PC-9 (cell line): Measurements from ENCODE around the gene DRICH1. TPM values are rescaled to one million over a fixed set of nuclear protein-coding genes. Genes with fewer than 3 reads are reported as not detected.

ENCODE experiments used
- BruUV-seq: library from RNA; stranded (reverse); fragments of 400-500 nt; replicated peaks from 2 replicates; lab custom pipeline; 2021; lab: Mats Ljungman, UMichigan
- CTCF ChIA-PET: fragments of 300-600 bp; sonication (Branson Sonifier 250); formaldehyde crosslinking; loops from one replicate; lab custom pipeline; 2022; ENCODE audit warnings: antibody characterized with exemption; lab: Charles Lee
- POLR2A ChIA-PET: fragments of 300-600 bp; sonication (Branson Sonifier 250); formaldehyde crosslinking; loops from one replicate; lab custom pipeline; 2022; ENCODE audit warnings: antibody characterized with exemption; ENCODE audit not compliant: unreplicated experiment; lab: Charles Lee
- DNase-seq, 2 experiments: peaks; one replicate each; pipeline versions ENCODE4 v3.0.0 to v3.0.0-alpha.2; 2015 to 2022; ENCODE audit warnings: mixed read lengths in 1 of 2
- H2AFZ ChIP-seq: fragments of 200-600 bp; sonication (generic); 2 replicates; pipeline ENCODE4 v1.8.1; 2017; ENCODE audit warnings: antibody characterized with exemption
- H3F3A ChIP-seq: fragments of 200-600 bp; sonication (generic); 2 replicates; pipeline ENCODE4 v1.8.1; 2017; ENCODE audit warnings: antibody characterized with exemption, mild to moderate bottlenecking, low read depth; ENCODE audit not compliant: insufficient read depth
- H3K27ac ChIP-seq: fragments of 200-600 bp; sonication (generic); 2 replicates; pipeline ENCODE4 v1.6.1; 2016; ENCODE audit warnings: mixed run types
- H3K27me3 ChIP-seq: fragments of 200-600 bp; sonication (generic); 2 replicates; pipeline ENCODE4 v1.6.1; 2016; ENCODE audit warnings: low read depth, mixed run types; ENCODE audit not compliant: insufficient read depth
- H3K36me3 ChIP-seq: fragments of 200-600 bp; sonication (generic); 2 replicates; pipeline ENCODE4 v1.6.1; 2016; ENCODE audit warnings: low read depth, mixed run types
- H3K4me1 ChIP-seq: fragments of 200-600 bp; sonication (generic); replicated peaks from 2 replicates; pipeline ENCODE4 v1.6.1; 2016; ENCODE audit warnings: mixed run types; ENCODE audit not compliant: insufficient read depth
- H3K4me2 ChIP-seq: fragments of 200-600 bp; sonication (generic); 2 replicates; pipeline ENCODE4 v1.6.1; 2017; ENCODE audit warnings: mixed run types
- H3K4me3 ChIP-seq: fragments of 200-600 bp; sonication (generic); 2 replicates; pipeline ENCODE4 v1.6.1; 2016; ENCODE audit warnings: mixed run types
- H3K79me2 ChIP-seq: fragments of 200-600 bp; sonication (generic); 2 replicates; pipeline ENCODE4 v1.6.1; 2017; ENCODE audit warnings: low read depth, mixed run types
- H3K9me2 ChIP-seq: fragments of 200-600 bp; sonication (generic); 2 replicates; pipeline ENCODE4 v1.8.1; 2017; ENCODE audit warnings: mild to moderate bottlenecking; ENCODE audit not compliant: insufficient read depth
- H3K9me3 ChIP-seq: fragments of 200-600 bp; sonication (generic); 2 replicates; pipeline ENCODE4 v1.8.1; 2016; ENCODE audit warnings: low read depth; ENCODE audit not compliant: insufficient read depth
- H4K20me1 ChIP-seq: fragments of 200-600 bp; sonication (generic); 2 replicates; pipeline ENCODE4 v1.8.1; 2017; ENCODE audit not compliant: insufficient read depth
- EZH2 ChIP-seq: fragments of 200-600 bp; sonication (generic); IDR thresholded peaks from 2 replicates; pipeline ENCODE4 v1.8.0; 2017; ENCODE audit warnings: antibody characterized with exemption, low read depth
- intact Hi-C: fragments of 100-400 bp; cut with micrococcal nuclease; formaldehyde crosslinking; loops from one replicate; pipeline ENCODE4 v1.10.0; 2022; ENCODE audit not compliant: unreplicated experiment
- total RNA-seq: library from RNA; stranded (reverse); gene quantifications from 2 replicates; pipeline ENCODE4 v1.2.3, GENCODE V29; 2021
- TF ChIP-seq, protein P1 (sequence below): fragments of 200-600 bp; sonication (generic); conservative IDR thresholded peaks from 2 replicates; pipeline ENCODE4 v1.6.1; 2017; ENCODE audit warnings: mixed run types, antibody characterized with exemption, mild to moderate bottlenecking, moderate library complexity

The DRICH1 gene
- total RNA-seq, 1 experiment from 2014 or later, result 0.57 TPM

DNA sequence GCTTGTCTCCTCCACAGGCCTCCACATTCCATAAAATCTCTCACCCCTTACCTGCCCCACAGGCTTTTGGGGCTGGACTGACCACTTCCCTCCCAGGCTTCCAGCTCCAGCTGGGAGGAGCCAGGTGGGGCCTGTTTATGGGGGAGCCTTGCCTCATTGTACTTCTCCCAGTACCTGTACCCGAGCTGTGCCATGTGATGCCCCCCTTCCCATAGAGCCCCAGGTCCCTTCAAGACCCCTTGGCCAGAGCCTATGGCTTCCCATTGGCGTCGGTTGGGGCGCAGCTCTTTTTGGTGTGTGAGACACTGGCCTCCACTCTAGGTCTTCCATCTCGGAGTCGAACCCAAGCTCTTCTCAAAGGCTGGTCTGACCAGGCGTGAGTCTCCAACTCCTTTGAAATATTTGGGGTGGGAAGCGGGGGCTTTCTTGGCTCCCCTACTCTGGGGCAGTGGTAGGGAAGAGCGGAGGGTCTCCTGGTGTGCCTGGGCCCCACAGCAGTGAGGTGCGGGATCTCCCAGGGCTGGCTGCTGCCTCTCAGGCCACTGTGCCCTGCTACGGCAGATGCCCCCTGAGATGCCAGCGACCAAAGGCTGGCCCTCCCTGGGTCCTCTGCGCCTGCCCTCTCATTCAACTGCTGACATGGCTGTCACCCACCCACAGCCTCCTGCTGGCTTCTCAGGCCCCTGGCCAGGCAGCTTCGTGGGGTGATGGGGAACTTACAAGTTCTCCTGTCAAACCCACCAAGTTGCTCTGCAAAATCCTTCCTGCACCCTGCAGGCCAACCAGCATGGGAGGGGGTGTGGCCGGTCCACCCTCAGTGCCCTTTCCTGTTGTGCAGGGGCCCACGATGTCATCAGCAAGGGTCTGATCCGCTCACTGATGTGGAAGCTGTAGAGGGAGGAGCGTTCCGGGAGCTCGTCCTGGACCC, 25.7 kb downstream of the DRICH1 start:
- Histone ChIP-seq H3K79me2 (no peaks in the 10 kb centered on the region), H3K9me2 (no peaks in the 10 kb centered on the region), H3K27ac (no peak overlapping the region), H3K27me3 (peaks cover 39% of the 10 kb centered on the region), H3K36me3 (no peaks in the 10 kb centered on the region), H3K4me3 (no peak overlapping the region), H3K9me3 (no peaks in the 10 kb centered on the region), H3F3A (no peaks in the 10 kb centered on the region), H3K4me2 (no peak overlapping the region), H3K4me1 (no peaks in the 10 kb centered on the region), H4K20me1 (no peaks in the 10 kb centered on the region), H2AFZ (no peak overlapping the region)
- POLR2A ChIA-PET, result no interaction called here
- DNase-seq, result no peak
- BruUV-seq, result no TSS peak
- CTCF ChIA-PET, result no interaction called here
- TF ChIP-seq, protein P1, sequence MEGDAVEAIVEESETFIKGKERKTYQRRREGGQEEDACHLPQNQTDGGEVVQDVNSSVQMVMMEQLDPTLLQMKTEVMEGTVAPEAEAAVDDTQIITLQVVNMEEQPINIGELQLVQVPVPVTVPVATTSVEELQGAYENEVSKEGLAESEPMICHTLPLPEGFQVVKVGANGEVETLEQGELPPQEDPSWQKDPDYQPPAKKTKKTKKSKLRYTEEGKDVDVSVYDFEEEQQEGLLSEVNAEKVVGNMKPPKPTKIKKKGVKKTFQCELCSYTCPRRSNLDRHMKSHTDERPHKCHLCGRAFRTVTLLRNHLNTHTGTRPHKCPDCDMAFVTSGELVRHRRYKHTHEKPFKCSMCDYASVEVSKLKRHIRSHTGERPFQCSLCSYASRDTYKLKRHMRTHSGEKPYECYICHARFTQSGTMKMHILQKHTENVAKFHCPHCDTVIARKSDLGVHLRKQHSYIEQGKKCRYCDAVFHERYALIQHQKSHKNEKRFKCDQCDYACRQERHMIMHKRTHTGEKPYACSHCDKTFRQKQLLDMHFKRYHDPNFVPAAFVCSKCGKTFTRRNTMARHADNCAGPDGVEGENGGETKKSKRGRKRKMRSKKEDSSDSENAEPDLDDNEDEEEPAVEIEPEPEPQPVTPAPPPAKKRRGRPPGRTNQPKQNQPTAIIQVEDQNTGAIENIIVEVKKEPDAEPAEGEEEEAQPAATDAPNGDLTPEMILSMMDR, result no peak
- no peak for TF ChIP-seq EZH2
- intact Hi-C loops, result no loop called here

DNA sequence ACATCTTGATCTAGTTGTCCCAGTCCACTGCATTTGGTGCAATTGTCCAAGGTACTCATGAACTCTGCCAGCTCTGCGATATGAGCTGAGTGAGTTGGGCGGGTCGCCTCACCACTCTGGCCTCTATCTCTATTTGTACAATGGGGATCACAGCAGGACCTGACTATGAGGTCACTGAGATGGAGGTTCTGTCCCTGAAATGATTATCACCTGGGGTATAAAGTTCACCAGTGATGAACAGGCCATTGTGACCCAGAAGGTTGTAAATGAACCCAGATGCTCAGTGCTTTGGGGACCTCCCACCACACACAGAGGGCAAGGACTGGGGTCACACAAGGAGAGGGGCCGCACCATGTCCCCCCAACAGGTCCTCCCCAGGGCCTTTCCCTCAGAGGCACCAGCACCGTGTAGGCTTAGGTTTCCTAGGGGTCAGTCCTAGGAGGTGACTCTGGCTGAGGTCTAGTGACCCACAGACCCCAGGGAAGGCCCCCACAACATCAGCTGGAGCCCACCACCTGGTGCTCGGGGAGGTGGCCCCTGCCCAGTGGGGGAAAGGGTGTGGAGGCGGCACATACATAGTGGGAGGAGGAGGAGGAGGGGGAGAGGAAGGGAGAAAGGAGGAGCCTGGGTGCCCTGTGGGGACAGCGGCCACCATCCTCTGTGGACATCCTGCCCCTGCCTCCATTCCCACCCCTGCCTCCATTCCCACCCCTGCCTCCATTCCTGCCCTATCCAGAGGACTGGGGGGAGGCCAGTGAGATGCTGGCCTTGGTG, 27.0 kb downstream of the DRICH1 start:
- TF ChIP-seq EZH2, result no peak
- TF ChIP-seq, protein P1, result no peak
- Histone ChIP-seq H3K36me3 (no peaks in the 10 kb centered on the region), H3K4me3 (no peak overlapping the region), H4K20me1 (no peaks in the 10 kb centered on the region), H3K9me2 (no peaks in the 10 kb centered on the region), H3K4me2 (no peak overlapping the region), H3F3A (no peaks in the 10 kb centered on the region), H3K27ac (no peak overlapping the region), H3K79me2 (no peaks in the 10 kb centered on the region), H3K27me3 (peaks cover 39% of the 10 kb centered on the region), H3K9me3 (no peaks in the 10 kb centered on the region), H3K4me1 (no peaks in the 10 kb centered on the region), H2AFZ (no peak overlapping the region)
- intact Hi-C loops, result no loop called here
- POLR2A ChIA-PET, result no interaction called here
- BruUV-seq, result no TSS peak
- no peak for DNase-seq
- CTCF ChIA-PET, result no interaction called here

DNA sequence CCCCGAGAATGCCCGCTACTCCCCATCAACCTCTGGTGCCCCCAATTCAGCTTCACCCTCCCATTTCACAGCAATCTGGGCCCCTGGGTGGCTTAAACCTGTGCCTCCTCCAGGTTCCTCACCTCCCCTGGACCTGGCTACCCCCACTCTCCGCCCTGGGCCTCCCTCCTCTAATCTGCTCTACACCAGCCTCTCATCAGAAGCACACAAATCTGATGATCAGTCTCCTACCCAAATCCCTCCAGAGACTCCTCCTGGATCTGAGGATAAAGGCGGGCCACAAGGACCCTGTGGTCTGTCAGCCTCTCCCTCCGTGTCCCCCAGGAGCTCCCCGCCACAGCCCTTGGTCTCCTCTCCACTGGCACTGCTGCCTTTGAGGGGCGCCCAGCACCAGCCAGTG, 28.9 kb downstream of the DRICH1 start:
- POLR2A ChIA-PET, result no interaction called here
- H3K36me3 ChIP-seq, result no peaks in the 10 kb centered on the region
- no TSS peak for BruUV-seq
- H3K27ac ChIP-seq, result no peak overlapping the region
- no peaks in the 10 kb centered on the region for H3K9me3 ChIP-seq
- CTCF ChIA-PET, result no interaction called here
- no peaks in the 10 kb centered on the region for H3K9me2 ChIP-seq
- DNase-seq, result no peak
- no peak overlapping the region for H2AFZ ChIP-seq
- H3K4me1 ChIP-seq, result no peaks in the 10 kb centered on the region
- no peak for TF ChIP-seq EZH2
- TF ChIP-seq, protein P1, result no peak
- H3K27me3 ChIP-seq, result peaks cover 36% of the 10 kb centered on the region
- no peaks in the 10 kb centered on the region for H3K79me2 ChIP-seq
- H3K4me2 ChIP-seq, result no peak overlapping the region
- no peak overlapping the region for H3K4me3 ChIP-seq
- intact Hi-C loops, result no loop called here
- no peaks in the 10 kb centered on the region for H4K20me1 ChIP-seq
- H3F3A ChIP-seq, result no peaks in the 10 kb centered on the region
